SHP77 (cell line): ENCODE data around the gene KLF7.

ENCODE experiments used
- DNase-seq, 2 experiments: peaks; one replicate each; lab custom pipeline; 2025; lab: John Stamatoyannopoulos, UW

The KLF7 gene

GRCh38 chr2:207149249-207150213 lies 16.2 kb downstream of the KLF7 start:
- DNase-seq = no peak

DNA sequence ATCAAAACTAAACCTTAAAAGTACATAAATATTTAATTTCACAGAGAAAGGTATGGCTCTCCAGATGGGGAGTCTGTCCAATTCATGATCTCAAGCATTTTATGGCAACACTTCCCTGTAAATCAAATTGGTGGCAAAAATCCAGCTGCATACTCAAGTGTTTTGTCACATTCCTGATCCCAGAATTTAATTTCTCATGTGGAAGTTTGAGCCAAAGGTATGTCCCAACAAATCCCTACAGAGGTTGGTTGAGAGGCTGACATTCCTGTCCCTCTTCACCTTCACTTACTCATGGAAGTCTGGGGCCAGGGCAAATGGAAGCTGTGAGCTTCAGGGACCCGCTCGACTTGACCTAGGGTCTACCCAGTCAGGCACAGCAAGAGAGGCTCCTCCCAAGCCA lies 17.7 kb downstream of the KLF7 start:
- no peak for DNase-seq

DNA sequence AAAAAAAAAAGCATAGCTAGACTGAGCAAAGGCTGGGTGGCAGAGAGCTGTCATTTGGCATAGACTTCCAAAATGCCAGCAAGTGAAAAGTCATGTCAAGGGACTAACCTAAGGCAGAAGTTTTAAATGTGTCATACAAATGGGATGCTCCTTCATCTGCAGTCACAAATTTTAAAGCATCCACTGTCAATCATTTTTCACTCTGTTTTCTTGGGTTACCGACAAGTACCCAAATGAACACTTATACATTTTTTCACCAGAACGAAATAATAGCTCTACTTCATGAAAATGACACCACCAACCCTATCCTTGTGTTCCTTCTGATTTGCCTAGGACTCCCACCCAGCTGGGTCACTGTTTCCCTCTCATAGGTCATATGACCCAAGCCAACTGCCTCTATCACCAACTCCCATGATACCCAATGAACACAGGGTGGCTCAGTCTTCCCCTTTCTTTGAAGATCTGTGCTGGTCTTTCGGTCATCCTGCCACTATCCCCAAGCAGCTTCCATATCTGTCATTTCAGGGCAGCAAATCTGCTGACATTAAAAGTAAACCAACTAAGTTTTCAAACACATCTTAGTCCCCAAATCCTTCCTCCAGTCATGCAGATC lies 21.5 kb downstream of the KLF7 start:
- no peak for DNase-seq

- DNase-seq = no peak
Observed at GRCh38 chr2:207143215-207144172, 22.3 kb downstream of the KLF7 start.

- no peak for DNase-seq
Observed at GRCh38 chr2:207142461-207142860, 23.3 kb downstream of the KLF7 start.

GRCh38 chr2:207141386-207141785 lies 24.4 kb downstream of the KLF7 start:
- no peak for DNase-seq

DNA sequence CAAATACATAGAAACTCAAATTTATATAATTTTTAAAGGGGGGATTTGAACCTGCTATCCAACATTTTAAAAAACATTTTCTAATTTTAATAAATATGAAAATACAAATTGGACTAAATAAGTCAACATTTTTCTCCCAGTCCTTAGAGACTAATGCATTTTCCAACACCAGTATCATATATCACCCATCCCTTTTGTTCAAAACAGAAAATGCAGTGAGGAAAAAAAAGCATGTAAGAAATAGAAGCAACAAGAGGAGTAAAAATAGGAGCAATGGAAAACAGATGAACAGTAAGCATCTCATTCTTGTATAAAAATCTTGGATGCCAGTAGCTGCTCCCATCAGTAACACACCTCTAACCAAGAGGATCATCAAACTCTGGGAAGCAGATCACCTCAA lies 25.5 kb downstream of the KLF7 start:
- DNase-seq = no peak

GRCh38 chr2:207139552-207139951 lies 26.2 kb downstream of the KLF7 start:
- DNase-seq = no peak

- no peak for DNase-seq
Observed at GRCh38 chr2:207138627-207139297, 27.0 kb downstream of the KLF7 start.

DNA sequence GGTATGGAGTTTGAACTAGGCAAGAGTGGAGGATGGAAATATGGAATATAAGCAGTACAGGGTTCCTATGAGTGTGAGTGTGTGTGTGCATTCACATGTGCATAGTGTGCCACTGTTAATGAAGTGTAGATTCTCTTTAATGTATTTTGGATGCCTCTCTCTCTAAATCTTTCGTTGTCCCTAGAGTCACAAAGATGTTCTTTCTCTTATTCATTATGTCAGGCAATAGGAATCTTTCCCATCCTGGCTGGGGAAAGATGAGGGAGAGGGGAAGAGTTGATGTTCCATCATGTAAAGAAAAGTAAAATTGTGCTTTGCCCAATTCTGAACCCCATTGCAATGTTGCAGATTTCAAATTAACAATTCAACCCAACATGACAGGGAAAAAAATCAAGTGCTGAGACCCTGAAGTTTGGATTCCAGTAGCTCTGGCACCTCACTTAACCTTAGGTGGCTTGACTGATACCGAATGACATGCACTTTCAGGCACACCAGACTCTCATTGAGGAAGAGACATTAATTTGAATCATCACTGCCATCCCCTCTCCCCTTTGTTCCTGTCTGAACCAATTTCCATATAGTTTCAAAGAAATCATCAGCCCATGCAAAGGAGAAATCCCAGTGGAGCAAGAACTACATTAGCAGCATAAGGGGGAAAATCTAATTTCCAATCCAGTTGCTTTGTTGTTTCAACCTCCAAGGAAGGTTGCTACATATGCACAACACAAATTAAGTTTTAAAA lies 28.0 kb downstream of the KLF7 start:
- DNase-seq = no peak

GRCh38 chr2:207136874-207137273 lies 28.9 kb downstream of the KLF7 start:
- DNase-seq = no peak

DNA sequence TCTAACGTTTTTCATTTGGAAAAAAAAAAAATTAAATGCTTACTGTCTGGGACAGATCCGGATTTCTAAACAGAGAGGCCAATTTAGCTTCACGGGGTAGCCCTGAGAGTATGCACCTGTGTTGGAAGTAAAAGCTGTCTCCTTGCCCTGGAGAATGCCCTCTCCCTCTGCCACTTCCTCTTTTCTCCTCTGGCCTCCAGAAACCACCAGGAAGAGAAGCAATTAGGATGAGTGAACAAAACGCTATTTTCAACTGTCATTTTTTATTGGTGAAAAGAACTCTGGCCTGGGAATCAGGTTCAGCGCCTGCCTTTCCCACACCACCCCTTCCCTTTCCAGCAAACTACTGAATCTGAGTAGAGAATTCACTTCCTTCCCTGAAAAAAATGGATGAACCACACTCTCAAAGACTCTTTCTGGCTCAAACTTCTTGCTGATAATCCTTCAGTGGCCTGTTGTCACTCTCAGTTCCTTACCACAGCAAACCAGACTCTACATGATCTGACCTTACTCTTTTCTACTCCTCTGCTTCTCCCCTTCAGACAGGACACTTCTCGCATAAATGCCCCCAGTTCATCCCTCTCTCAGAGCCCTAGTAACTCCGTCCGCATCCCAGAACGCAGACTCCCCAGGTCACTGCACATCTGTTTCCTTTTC lies 29.8 kb downstream of the KLF7 start:
- DNase-seq = no peak

GRCh38 chr2:207135340-207135739 lies 30.4 kb downstream of the KLF7 start:
- no peak for DNase-seq

DNA sequence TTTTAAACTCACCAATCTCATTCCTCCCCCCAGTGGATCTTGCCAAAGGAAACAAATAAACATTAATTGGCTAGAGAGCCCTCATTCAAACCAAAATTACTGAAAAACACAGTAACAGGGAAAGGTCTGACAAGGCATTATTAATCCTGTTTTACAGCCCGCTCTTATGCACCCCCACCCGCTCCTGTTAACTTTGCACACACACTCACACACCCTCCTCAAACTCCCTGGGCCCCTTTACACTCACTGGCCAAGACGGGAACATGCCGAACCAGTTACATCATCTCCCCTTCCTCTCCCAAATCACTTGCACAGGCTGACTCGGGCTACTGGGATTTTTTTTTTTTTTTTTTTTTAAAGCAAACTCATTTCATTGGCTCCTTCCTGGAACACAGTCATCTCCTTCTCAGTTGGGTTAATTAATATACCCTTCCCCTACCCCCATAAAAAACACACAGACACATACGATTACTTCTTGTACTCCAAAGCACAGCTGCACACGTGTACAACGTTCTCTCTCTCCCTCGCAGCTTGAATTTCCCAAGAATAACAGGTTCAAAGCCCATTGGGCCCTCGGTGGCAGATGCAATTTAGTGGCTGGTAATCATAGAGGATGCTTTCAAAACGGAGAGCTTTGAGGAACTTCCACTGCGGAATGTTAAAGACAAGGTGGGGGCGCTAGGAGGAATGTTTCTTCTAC lies 31.8 kb downstream of the KLF7 start:
- no peak for DNase-seq

DNA sequence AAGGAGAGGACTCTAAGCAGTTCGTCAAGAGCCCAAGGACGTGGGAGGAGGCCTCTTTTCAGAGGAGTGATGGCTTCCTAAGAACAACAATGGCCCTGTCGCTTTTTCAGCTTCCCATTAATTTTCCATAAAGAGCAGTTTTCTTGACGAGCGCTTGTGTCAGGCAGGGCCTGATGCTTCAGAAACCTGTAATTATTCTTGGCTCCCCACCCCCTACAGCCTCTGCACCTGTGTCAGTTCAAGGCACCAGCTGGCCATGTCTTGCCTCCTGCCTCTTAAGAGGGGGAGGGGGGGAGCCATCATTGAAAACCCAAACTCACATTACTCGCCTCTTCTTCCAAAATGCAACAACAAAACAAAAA lies 32.3 kb downstream of the KLF7 start:
- peak in 1 of 2 experiments; percentile 5 for DNase-seq

- no peak for DNase-seq
Observed at GRCh38 chr2:207132019-207132418, 33.7 kb downstream of the KLF7 start.

GRCh38 chr2:207131594-207131993 lies 34.2 kb downstream of the KLF7 start:
- DNase-seq = no peak

- DNase-seq = no peak
Observed at GRCh38 chr2:207130958-207131521, 34.7 kb downstream of the KLF7 start.

- no peak for DNase-seq
Observed at GRCh38 chr2:207129821-207130220, 35.9 kb downstream of the KLF7 start.

DNA sequence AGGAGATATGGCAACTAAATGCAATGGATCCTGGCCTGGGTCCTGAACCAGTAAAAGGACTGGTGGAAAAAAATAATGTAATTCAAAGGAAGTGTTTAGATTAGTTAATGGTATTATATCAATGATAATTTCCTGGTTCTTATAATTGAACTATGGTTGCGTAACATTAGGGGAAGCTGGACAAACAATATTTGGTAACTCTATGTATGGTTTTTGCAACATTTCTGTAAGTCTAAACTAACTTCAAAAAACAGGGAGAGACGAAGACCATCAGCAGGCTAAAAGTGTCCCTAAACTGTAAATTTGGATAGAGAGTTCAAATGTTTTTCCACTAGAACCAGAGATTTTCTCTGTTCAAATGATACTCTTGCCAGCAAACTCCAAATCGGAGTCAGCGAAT lies 36.9 kb downstream of the KLF7 start:
- no peak for DNase-seq
